Spleen (tissue), 13 donors: ENCODE measurements around the gene SUSD3. TPM values are rescaled to one million over a fixed set of nuclear protein-coding genes. Genes with fewer than 3 reads are reported as not detected.

Source experiments
- DNase-seq: peaks from one replicate; pipeline ENCODE4 v3.0.0-alpha.2; 2020
- H3K27ac ChIP-seq, 8 donors: fragments of 200-600 bp; sonication (generic) in 7 of 8; 1 replicate in 4 of 8; 2 replicates in 4 of 8; pipeline versions ENCODE4 v1.5.0 to v1.8.0; 2016 to 2021; ENCODE audit warnings: inconsistent platforms in 4 of 8, mild to moderate bottlenecking in 4 of 8, moderate library complexity in 1 of 8
- H3K27me3 ChIP-seq, 7 donors: fragments of 200-600 bp; sonication (generic) in 6 of 7; replicated peaks in 1 of 7; 1 replicate in 4 of 7; 2 replicates in 3 of 7; pipeline versions ENCODE4 v1.5.0 to v1.8.0; 2016 to 2021; ENCODE audit warnings: inconsistent platforms in 3 of 7, mild to moderate bottlenecking in 1 of 7
- H3K36me3 ChIP-seq, 6 donors: fragments of 200-600 bp; sonication (generic) in 5 of 6; 1 replicate in 4 of 6; 2 replicates in 2 of 6; pipeline versions ENCODE4 v1.5.0 to v1.8.0; 2016 to 2021; ENCODE audit warnings: inconsistent platforms in 2 of 6
- H3K4me1 ChIP-seq, 6 donors: fragments of 200-600 bp; sonication (generic) in 5 of 6; 1 replicate in 3 of 6; 2 replicates in 3 of 6; pipeline versions ENCODE4 v1.5.0 to v1.8.0; 2016 to 2021; ENCODE audit warnings: inconsistent platforms in 3 of 6
- H3K4me3 ChIP-seq, 8 donors: fragments of 200-600 bp; sonication (generic) in 7 of 8; 1 replicate in 4 of 8; 2 replicates in 4 of 8; pipeline versions ENCODE4 v1.5.0 to v1.8.0; 2016 to 2021; ENCODE audit warnings: inconsistent platforms in 4 of 8, mild to moderate bottlenecking in 4 of 8, moderate library complexity in 2 of 8
- H3K9me3 ChIP-seq, 8 donors: fragments of 200-600 bp; sonication (generic) in 7 of 8; 1 replicate in 4 of 8; 2 replicates in 4 of 8; pipeline versions ENCODE4 v1.5.0 to v1.8.0; 2016 to 2021; ENCODE audit warnings: inconsistent platforms in 4 of 8
- CTCF ChIP-seq, 11 experiments: fragments of 200-600 bp in 7 of 11; fragments of 450-650 bp in 4 of 11; sonication (generic) in 4 of 11; IDR thresholded peaks in 8 of 11; conservative IDR thresholded peaks in 3 of 11; 1 replicate in 7 of 11; 2 replicates in 4 of 11; pipeline versions ENCODE4 v1.4.0 to v1.8.0; 2016 to 2021; ENCODE audit warnings: antibody characterized with exemption in 11 of 11, inconsistent platforms in 4 of 11, mild to moderate bottlenecking in 1 of 11
- POLR2A ChIP-seq, 3 donors: fragments of 450-650 bp; IDR thresholded peaks; one replicate each; pipeline ENCODE4 v1.5.1; 2017; ENCODE audit warnings: antibody characterized with exemption in 3 of 3, mild to moderate bottlenecking in 1 of 3
- POLR2AphosphoS5 ChIP-seq, 3 donors: sonication (generic); formaldehyde crosslinking; IDR thresholded peaks; one replicate each; pipeline ENCODE4 v1.5.1; 2017; ENCODE audit warnings: antibody characterized with exemption in 3 of 3
- WGBS, 5 donors: extraction: QIAGEN DNeasy Blood & Tissue Kit in 3 of 5; methylation state at CpG; one replicate each; pipeline versions ENCODE4 v1.1.5 to v1.1.7; 2013 to 2018; 5-methylcytosine and 5-hydroxymethylcytosine counted together
- intact Hi-C: fragments of 100-400 bp; cut with DNase I; formaldehyde crosslinking; loops from one replicate; pipeline ENCODE4 v1.15.0; 2023; ENCODE audit warnings: low total_unique reads
- long read RNA-seq, 2 donors: transcript quantifications; one replicate each; lab custom pipeline, GENCODE V29; 2026
- polyA plus RNA-seq, 3 donors: library from polyadenylated mRNA; stranded (reverse); fragments of 200-250 nt; gene quantifications; one replicate each; pipeline ENCODE4 v1.2.1, GENCODE V29; 2013
- total RNA-seq, 7 donors: library from RNA; depleted of rRNA in 3 of 7; stranded (reverse); fragments of >200 nt in 3 of 7; fragmentation: NEBNext Ultra II Directional in 4 of 7; extraction: Animal tissue kit (Norgen Biotek cat#: 25700) in 4 of 7; gene quantifications; one replicate each; pipeline versions ENCODE4 v1.1.0 to v1.2.1, GENCODE V29; 2016 to 2021
- donor health status: healthy with polysubstance abuse.
- donor health status: DM: no; HTN: no; CAD: no; lungs with moderate emphysema.
- donor health status: DM: no; HTN: no; CAD: no.
- donor health status: Bipolar disorder and iron deficiency.
- donor health status: healthy.
- donor health status: DM: no; HTN: no; CAD: no.
- donor health status: DM: yes; HTN: yes; CAD: no.

SUSD3 gene
- total RNA-seq (10 to 100 TPM; 27.6 to 54.8 (median 35.8) TPM), polyA plus RNA-seq (10 to 100 TPM; 50.4 to 68.8 (median 57.4) TPM)
- long read RNA-seq, donor 1, transcript SUSD3-202 (5 exons, 1,195 nt) = major isoform, 14 of 14 reads
- long read RNA-seq, donor 1, partial matches to known transcripts = 0 of 14 reads
- long read RNA-seq, donor 1, other reads (novel, unspliced or antisense) = 0 of 14 reads
- long read RNA-seq, donor 2, partial matches to known transcripts = 0 of 4 reads
- long read RNA-seq, donor 2, other reads (novel, unspliced or antisense) = 0 of 4 reads

- peaks cover 38 to 96% (median 68%) of the 10 kb centered on the region in 6 donors for H3K4me1 ChIP-seq
- peak; percentile 95 for DNase-seq
- TF ChIP-seq POLR2AphosphoS5 (IDR thresholded peaks at IDR 0.05) (peak; percentile 84 to 88 (median 87)), CTCF (IDR thresholded peaks at IDR 0.05 in 8 of 11, conservative IDR thresholded peaks at IDR 0.05 in 3 of 11) (no peak)
These were observed at the start of gene SUSD3 for GRCh38 chr9:93058355-93059010. TSS of gene SUSD3 (plus strand) at chr9:93058701. CDS start at chr9:93058743, 42 bp downstream.

GRCh38 chr9:93009337-93010015 is 49.0 kb upstream of the SUSD3 start:
- 92 to 94% (median 93%) methylated on average over 18 to 21 of the region's 21 CpGs for WGBS, 5 donors
- Histone ChIP-seq H3K4me1 (peaks cover 0 to 18% (median 3%) of the 10 kb centered on the region in 6 donors), H3K36me3 (peaks cover 0 to 100% (median 83%) of the 10 kb centered on the region in 6 donors), H3K4me3 (no peak overlapping the region), H3K9me3 (no peaks in the 10 kb centered on the region), H3K27me3 (no peaks in the 10 kb centered on the region), H3K27ac (no peak overlapping the region)
- TF ChIP-seq POLR2AphosphoS5 (IDR thresholded peaks at IDR 0.05) = peak in 1 of 3 donors; percentile 56
- no peak for TF ChIP-seq CTCF (IDR thresholded peaks at IDR 0.05 in 8 of 11, conservative IDR thresholded peaks at IDR 0.05 in 3 of 11)
- no peak for TF ChIP-seq POLR2A (IDR thresholded peaks at IDR 0.05)
- intact Hi-C loops = loop anchor here (10.0 kb wide), 2 partner anchors 45 to 85 kb away; partner anchors contain the start of genes CARD19 and SUSD3
- no peak for DNase-seq

More at GRCh38 chr9:93058355-93059010, at the start of gene SUSD3:
- intact Hi-C loops = loop anchor here (10.0 kb wide), 1 partner anchor 54 kb away; no protein-coding TSS in a partner anchor
- 1 to 2% (median 1%) methylated on average over 20 to 55 of the region's 55 CpGs for WGBS, 5 donors
- Histone ChIP-seq H3K9me3 (no peaks in the 10 kb centered on the region), H3K27me3 (no peaks in the 10 kb centered on the region), H3K36me3 (peaks cover 0 to 6% (median 0%) of the 10 kb centered on the region in 6 donors), H3K27ac (peak within 1 kb of the TSS; percentile 85 to 98 (median 93)), H3K4me3 (peak within 1 kb of the TSS; percentile 40 to 88 (median 60))

GRCh38 chr9:93010056-93010455 is 48.4 kb upstream of the SUSD3 start:
- Histone ChIP-seq H3K9me3 (no peaks in the 10 kb centered on the region), H3K4me3 (no peak overlapping the region), H3K4me1 (peaks cover 0 to 14% (median 0%) of the 10 kb centered on the region in 6 donors), H3K27ac (no peak overlapping the region), H3K36me3 (peaks cover 0 to 100% (median 82%) of the 10 kb centered on the region in 6 donors), H3K27me3 (no peaks in the 10 kb centered on the region)
- intact Hi-C loops = no loop called here
- 69 to 81% (median 80%) methylated on average over 9 to 13 of the region's 13 CpGs for WGBS, 5 donors
- TF ChIP-seq POLR2A (IDR thresholded peaks at IDR 0.05) (no peak), POLR2AphosphoS5 (IDR thresholded peaks at IDR 0.05) (peak in 1 of 3 donors; percentile 23)
- DNase-seq = no peak

GRCh38 chr9:93010704-93011103 is 47.8 kb upstream of the SUSD3 start:
- peak overlapping the region in 1 of 8 donors; percentile 3 for H3K27ac ChIP-seq
- H3K27me3 ChIP-seq = no peaks in the 10 kb centered on the region
- H3K36me3 ChIP-seq = peaks cover 0 to 100% (median 81%) of the 10 kb centered on the region in 6 donors
- WGBS, 5 donors = 67 to 80% (median 79%) methylated on average over 3 to 4 of the region's 4 CpGs
- intact Hi-C loops = no loop called here
- no peak overlapping the region for H3K4me3 ChIP-seq
- TF ChIP-seq POLR2AphosphoS5 (IDR thresholded peaks at IDR 0.05) (no peak), POLR2A (IDR thresholded peaks at IDR 0.05) (no peak), CTCF (IDR thresholded peaks at IDR 0.05 in 8 of 11, conservative IDR thresholded peaks at IDR 0.05 in 3 of 11) (no peak)
- H3K4me1 ChIP-seq = peaks cover 0 to 14% (median 0%) of the 10 kb centered on the region in 6 donors
- DNase-seq = no peak
- no peaks in the 10 kb centered on the region for H3K9me3 ChIP-seq
